ENCODE results near the gene TYRO3.

TYRO3 gene
- total RNA-seq = 0.73 to 2.9 (median 2.1) reads per million in 4 experiments

- peak; percentile 47 for DNase-seq
These were observed at the start of gene TYRO3 for GRCh38 chr15:41558400-41559238. TYRO3 (plus strand) TSS chr15:41559212; CDS start chr15:41559258, 46 bp downstream.

GRCh38 chr15:41510728-41511127, 48.3 kb upstream of the TYRO3 start:
- DNase-seq = no peak

- DNase-seq = no peak
These were observed 47.6 kb upstream of the TYRO3 start for GRCh38 chr15:41511331-41511898.

GRCh38 chr15:41511899-41512369, 47.1 kb upstream of the TYRO3 start:
- no peak for DNase-seq

GRCh38 chr15:41512512-41512939, 46.5 kb upstream of the TYRO3 start:
- no peak for DNase-seq

- no peak for DNase-seq
These were observed 46.0 kb upstream of the TYRO3 start for GRCh38 chr15:41512940-41513505.

- DNase-seq = no peak
These were observed 45.3 kb upstream of the TYRO3 start, which contains the start of gene LTK for GRCh38 chr15:41513506-41514227. LTK (minus strand) TSS chr15:41513827; CDS start chr15:41513709, 118 bp downstream.

- DNase-seq = no peak
These were observed 41.0 kb upstream of the TYRO3 start for GRCh38 chr15:41517895-41518449.

GRCh38 chr15:41520636-41521035, 38.4 kb upstream of the TYRO3 start:
- DNase-seq = no peak

GRCh38 chr15:41521614-41522013, 37.4 kb upstream of the TYRO3 start:
- no peak for DNase-seq

- no peak for DNase-seq
These were observed 35.9 kb upstream of the TYRO3 start for GRCh38 chr15:41523097-41523496.

- no peak for DNase-seq
These were observed 28.6 kb upstream of the TYRO3 start for GRCh38 chr15:41530363-41530956.

- no peak for DNase-seq
These were observed 23.5 kb upstream of the TYRO3 start for GRCh38 chr15:41535544-41535943.

- no peak for DNase-seq
These were observed 22.1 kb upstream of the TYRO3 start for GRCh38 chr15:41536866-41537265.

GRCh38 chr15:41543521-41543870, 15.5 kb upstream of the TYRO3 start:
- DNase-seq = no peak

- no peak for DNase-seq
These were observed 14.4 kb upstream of the TYRO3 start for GRCh38 chr15:41544650-41545015.

GRCh38 chr15:41545218-41545617, 13.8 kb upstream of the TYRO3 start:
- no peak for DNase-seq

- DNase-seq = no peak
These were observed 11.9 kb upstream of the TYRO3 start for GRCh38 chr15:41546851-41547786.

GRCh38 chr15:41550066-41550775, 8.8 kb upstream of the TYRO3 start:
- no peak for DNase-seq

GRCh38 chr15:41553731-41554130, 5.3 kb upstream of the TYRO3 start:
- no peak for DNase-seq

- no peak for DNase-seq
These were observed 4.7 kb upstream of the TYRO3 start for GRCh38 chr15:41554343-41554742.

Data from effector CD8-positive, alpha-beta T cell (primary cell).